ENCODE data around the gene KCNMB1.

DNA sequence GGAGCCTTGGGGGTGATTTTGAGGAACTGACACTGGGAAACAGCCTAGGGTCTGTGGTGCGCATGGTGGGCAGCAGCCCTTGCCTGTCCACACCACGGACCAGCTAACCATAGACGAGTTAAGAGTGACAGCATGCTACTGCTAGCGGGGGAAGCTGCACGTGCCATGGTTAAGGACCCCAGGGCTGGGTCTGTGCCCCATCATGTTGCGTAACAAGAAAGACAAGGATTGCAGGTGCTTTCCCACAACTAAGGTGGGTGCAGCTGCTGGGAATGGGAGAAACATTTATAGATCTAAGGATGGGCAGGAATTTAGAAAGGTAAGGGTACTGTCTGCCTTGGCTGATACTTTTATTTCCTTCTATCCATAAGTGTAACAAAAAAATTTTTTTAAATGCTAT is 17.9 kb upstream of the KCNMB1 start:
- TF ChIP-seq EZH2 (IDR thresholded peaks at IDR 0.05) (no peak), POLR2AphosphoS5 (IDR thresholded peaks at IDR 0.05; ENCODE audit: borderline replicate concordance, low read depth, low read length) (no peak), FOXP2 (optimal IDR thresholded peaks at IDR 0.05; ENCODE audit: control extremely low read depth, extremely low read length, insufficient read depth) (no peak)
